Measurements from ENCODE around the gene AHRR.

Gene AHRR

DNA sequence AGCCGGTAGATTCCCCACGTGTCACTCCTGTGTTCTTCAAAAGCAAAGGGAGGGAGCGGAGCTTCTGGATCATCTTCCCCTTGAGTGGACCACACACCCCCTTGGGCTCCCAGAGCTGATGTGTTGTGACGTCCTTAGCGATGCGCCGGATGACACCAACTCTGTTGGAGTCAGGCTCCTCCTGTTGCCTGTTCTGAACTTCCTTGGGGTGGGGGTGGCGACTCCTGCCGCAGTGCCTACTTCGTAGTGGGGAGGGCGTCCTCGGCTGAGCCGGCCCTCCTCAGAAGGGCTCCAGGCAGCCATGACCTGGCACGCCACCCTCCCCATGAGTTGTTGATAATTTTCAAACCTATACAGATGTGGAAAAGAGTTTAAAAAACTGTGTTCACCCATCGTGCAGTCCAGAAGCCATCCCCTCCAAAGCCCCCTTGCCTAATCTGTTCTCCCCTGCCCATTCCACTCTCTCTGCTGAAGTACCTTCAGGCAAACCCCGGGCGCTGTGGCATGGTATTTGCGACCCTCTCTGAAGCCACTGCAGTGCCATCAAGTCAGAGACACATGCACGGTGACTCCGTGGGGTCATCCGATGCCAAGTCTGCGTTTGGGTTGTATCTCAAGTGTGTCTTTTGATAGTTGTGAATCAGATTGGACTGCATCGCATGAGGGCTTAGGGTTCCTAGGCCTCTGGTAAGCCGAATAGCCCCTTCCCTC, 138.2 kb downstream of the AHRR start:
- no peak overlapping the region for H3K4me3 ChIP-seq (ENCODE audit: low read depth, low read length)
- no peak for TF ChIP-seq CTCF (IDR thresholded peaks at IDR 0.05; ENCODE audit: low read depth, low read length, missing control alignments)
- DNase-seq (ENCODE audit: low read depth): no peak

- DNase-seq (ENCODE audit: low read depth): no peak
- no peak overlapping the region for H3K4me3 ChIP-seq (ENCODE audit: low read depth, low read length)
- no peak for TF ChIP-seq CTCF (IDR thresholded peaks at IDR 0.05; ENCODE audit: low read depth, low read length, missing control alignments)
Measured at GRCh38 chr5:460273-460625, 138.7 kb downstream of the AHRR start.

GRCh38 chr5:462051-462481, 140.6 kb downstream of the AHRR start:
- DNase-seq (ENCODE audit: low read depth): no peak
- no peak for TF ChIP-seq CTCF (IDR thresholded peaks at IDR 0.05; ENCODE audit: low read depth, low read length, missing control alignments)
- H3K4me3 ChIP-seq (ENCODE audit: low read depth, low read length): no peak overlapping the region

DNA sequence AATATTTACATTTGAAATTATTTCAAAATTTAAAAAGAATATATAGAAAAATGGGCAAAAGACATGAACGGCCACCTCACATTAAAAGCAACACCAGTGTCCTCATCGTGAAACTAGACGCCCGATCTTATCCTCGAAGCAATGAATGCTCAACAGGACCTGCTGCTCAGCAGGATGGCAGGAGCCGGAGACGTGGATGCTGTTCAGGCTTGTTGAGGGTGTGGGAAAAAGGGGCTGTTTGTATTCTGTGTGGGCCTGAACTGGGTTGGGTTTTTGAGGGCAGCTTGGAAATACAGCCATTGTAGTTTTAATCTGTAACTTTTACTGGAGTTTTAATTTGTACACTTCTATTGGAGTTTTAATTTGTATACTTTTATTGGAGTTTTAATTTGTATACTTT, 141.8 kb downstream of the AHRR start:
- no peak for TF ChIP-seq CTCF (IDR thresholded peaks at IDR 0.05; ENCODE audit: low read depth, low read length, missing control alignments)
- no peak for DNase-seq (ENCODE audit: low read depth)
- no peak overlapping the region for H3K4me3 ChIP-seq (ENCODE audit: low read depth, low read length)

GRCh38 chr5:463952-464351, 142.4 kb downstream of the AHRR start:
- no peak for DNase-seq (ENCODE audit: low read depth)
- no peak for TF ChIP-seq CTCF (IDR thresholded peaks at IDR 0.05; ENCODE audit: low read depth, low read length, missing control alignments)
- H3K4me3 ChIP-seq (ENCODE audit: low read depth, low read length): no peak overlapping the region

- H3K4me3 ChIP-seq (ENCODE audit: low read depth, low read length): no peak overlapping the region
- no peak for TF ChIP-seq CTCF (IDR thresholded peaks at IDR 0.05; ENCODE audit: low read depth, low read length, missing control alignments)
- no peak for DNase-seq (ENCODE audit: low read depth)
Measured at GRCh38 chr5:464446-464842, 142.9 kb downstream of the AHRR start.
